KBM-7 (cell line): ENCODE measurements around the gene RNU7-1.

Source experiments
- DNase-seq: peaks from one replicate; pipeline ENCODE4 v3.0.0-alpha.2; 2015
- in situ Hi-C: fragments of 300-500 bp; cut with MboI; formaldehyde crosslinking; loops from 2 replicates; pipeline ENCODE4 v1.14.3; 2020; ENCODE audit warnings: low sequenced_read_pairs, low pct_unique_long_range_greater_than_20kb, mixed read lengths

The RNU7-1 gene

DNA sequence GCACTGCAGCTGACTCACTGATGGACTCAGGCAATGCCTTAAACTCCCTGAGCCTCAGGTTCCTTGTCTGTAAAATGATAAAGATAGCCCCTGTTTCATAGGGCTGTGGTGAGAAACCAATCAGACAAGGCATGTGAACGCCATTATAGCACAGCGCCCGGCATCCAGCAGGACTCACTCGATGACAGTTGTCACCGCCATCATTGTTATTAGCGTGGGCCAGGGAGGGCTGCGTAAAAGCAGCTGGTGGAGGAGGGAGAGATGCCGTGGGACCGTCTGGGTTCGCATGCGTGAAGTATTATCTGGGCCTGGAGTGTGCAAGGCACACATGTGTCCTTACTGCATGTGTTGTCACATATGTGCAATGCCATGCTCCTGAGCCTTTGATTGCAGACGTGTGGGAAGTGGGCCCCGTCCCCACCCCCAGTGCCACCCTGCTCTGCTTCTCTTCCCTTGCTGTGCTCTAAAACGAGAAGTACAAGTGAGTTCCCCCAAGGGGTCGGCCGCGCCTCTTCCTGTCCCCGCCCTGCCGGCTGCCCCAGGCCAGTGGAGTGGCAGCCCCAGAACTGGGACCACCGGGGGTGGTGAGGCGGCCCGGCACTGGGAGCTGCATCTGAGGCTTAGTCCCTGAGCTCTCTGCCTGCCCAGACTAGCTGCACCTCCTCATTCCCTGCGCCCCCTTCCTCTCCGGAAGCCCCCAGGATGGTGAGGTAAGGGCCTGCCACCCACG is 7.4 kb downstream of the RNU7-1 start, which contains the start of gene PTPN6:
PTPN6 (plus strand) TSS at position 546 of the 730 bp plus-strand sequence; CDS start at position 703, 157 bp downstream.
- DNase-seq = peak; percentile 84
- in situ Hi-C loops = no loop called here

DNA sequence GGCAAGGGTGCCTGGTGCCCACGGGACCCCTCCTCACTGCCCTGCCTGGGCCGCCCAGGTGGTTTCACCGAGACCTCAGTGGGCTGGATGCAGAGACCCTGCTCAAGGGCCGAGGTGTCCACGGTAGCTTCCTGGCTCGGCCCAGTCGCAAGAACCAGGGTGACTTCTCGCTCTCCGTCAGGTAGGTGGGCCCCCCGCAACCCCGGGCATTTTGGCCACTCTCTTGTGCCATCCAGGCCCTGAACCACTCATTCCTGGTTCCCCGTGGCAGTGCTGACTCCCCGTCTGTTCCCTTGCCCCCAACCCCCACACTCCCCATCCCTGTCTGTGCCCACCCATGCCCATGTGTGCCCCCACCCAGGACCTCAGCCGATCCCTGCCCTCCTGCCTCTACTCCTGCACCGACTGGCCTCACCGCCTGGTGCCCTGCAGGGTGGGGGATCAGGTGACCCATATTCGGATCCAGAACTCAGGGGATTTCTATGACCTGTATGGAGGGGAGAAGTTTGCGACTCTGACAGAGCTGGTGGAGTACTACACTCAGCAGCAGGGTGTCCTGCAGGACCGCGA is 8.0 kb downstream of the RNU7-1 start:
- in situ Hi-C loops = no loop called here
- no peak for DNase-seq

DNA sequence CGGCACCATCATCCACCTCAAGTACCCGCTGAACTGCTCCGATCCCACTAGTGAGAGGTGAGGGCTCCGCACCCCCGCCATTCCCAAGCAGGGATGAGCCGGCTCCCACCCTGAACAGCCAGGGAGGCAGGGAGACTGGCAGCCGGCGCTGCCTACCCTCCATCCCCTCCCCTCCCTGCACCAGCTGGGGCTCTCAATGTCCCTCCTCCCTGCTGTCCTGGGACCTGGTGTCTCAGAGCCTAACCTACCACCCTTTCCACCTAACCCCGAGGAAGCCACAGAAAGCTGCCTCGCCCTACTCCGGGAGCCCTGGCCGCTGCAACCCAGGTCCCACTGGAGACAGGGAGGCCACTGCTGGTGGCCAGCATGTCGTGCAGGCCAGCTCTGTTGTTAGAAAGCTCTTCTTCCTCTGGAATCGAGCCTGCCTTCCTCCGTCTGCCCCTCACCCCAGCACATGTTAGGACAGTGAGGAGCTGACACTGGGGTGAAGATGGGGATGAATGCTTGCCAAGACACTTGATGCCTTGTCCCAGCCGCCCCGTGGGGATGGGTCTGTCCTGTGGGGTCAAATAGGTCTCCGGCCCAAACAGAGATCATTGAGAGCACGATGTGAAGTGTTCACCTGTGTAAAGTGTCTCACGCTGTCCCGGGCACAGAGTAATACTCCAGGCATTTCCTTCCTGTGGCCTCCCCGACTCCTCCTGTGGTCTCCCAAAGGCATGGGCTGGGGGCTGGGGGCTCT is 8.7 kb downstream of the RNU7-1 start:
- in situ Hi-C loops = no loop called here
- DNase-seq = no peak

DNA sequence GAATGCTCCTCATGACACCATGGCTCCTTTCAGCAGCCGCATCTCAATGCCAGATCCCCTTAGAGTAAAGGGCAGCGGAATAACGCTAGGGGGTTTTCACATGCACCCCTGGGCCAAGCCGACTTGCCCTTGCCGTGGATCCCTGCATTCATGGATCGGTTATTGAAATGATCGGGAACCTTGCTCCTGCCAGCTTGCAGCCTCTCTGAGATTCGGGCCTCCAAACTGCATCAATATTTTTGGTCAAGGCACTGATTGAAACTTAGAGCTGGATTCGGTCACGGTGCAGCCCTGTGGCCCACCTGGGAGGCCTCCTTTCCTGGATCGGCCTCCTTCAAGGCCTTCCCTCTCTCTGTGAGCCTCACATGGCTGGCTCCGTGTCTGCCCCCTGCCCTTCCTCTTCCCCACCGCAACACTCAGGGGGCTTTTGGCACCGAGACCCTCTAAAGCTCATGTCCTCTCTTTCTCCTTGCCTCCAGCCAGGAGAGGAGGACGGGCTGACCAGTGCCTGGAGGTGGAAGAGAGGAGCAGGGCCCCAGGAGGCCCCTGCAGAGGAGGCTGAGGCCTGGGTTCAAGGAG is 9.3 kb downstream of the RNU7-1 start:
- no peak for DNase-seq
- in situ Hi-C loops = no loop called here

DNA sequence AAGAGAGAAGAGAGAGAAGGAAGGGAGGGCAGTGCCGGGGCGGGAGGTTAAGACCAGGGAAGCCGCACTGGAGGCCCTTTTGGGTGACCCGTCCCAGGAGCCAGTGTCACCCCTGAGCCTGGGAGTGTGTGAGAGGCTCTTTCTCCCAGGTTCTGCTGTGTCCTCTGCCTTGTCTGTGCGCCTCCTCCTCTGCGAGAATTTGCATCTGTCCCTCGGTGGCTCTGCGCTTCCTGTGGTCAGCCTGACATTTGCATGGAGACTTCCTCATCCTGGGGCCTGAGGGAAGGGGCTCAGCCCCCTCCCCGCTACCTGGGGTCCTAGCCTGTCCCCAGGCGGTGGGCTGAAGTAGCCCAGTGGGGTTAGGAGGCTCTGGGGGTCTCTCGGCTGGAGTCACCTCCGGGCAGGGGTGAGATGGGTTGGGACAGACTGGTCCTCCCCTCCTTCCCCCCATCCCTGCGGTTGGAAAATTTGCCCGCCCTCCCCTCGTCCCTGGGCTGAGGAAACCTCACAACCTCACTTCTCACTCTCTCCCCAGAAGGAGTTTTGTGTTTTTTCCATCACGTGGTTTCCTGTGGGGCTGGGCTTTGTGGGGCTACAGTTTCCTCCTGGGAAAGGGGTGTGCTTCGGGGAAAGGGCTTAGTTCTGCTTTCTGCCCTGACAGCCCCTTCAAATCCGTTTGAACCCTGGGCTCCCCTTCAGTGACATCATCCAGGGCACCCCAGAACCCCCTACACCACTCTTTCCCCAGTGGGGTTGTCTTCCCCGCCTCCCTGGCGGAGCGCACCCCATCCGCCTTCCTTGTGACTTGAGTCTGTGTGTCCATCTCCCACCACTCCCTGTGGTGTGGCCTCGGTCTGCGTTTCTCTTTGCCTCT is 10.1 kb downstream of the RNU7-1 start:
- peak; percentile 98 for DNase-seq
- in situ Hi-C loops = no loop called here

DNA sequence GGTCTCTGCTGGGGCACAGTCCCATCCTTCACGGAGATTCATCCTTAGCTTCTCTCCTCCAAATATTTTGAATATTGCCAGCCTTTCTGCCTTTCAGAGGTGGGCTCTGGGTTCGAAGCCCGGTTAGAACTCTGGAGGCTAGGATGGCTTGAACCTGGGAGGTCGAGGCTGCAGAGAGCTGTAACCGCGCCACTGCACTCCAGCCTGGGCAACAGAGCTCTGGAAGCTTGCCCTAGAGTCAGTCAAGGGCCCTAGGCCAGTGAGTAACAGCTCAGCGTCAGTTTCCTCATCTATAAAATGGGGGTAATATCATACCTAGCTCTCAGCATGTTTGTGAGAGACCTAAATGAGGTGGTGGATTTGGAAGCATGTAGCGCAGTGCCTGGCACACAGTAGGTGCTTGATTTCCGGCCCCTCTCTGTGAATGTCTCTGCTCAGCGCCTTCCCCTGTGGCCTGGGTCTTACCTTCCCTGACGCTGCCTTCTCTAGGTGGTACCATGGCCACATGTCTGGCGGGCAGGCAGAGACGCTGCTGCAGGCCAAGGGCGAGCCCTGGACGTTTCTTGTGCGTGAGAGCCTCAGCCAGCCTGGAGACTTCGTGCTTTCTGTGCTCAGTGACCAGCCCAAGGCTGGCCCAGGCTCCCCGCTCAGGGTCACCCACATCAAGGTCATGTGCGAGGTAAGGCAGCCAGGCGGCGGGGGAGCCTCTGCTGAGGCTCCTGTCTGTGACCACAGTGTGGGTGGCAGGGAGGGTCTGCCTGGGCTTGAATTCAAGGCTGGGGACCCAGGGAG is 10.9 kb downstream of the RNU7-1 start:
- in situ Hi-C loops = no loop called here
- DNase-seq = no peak

DNA sequence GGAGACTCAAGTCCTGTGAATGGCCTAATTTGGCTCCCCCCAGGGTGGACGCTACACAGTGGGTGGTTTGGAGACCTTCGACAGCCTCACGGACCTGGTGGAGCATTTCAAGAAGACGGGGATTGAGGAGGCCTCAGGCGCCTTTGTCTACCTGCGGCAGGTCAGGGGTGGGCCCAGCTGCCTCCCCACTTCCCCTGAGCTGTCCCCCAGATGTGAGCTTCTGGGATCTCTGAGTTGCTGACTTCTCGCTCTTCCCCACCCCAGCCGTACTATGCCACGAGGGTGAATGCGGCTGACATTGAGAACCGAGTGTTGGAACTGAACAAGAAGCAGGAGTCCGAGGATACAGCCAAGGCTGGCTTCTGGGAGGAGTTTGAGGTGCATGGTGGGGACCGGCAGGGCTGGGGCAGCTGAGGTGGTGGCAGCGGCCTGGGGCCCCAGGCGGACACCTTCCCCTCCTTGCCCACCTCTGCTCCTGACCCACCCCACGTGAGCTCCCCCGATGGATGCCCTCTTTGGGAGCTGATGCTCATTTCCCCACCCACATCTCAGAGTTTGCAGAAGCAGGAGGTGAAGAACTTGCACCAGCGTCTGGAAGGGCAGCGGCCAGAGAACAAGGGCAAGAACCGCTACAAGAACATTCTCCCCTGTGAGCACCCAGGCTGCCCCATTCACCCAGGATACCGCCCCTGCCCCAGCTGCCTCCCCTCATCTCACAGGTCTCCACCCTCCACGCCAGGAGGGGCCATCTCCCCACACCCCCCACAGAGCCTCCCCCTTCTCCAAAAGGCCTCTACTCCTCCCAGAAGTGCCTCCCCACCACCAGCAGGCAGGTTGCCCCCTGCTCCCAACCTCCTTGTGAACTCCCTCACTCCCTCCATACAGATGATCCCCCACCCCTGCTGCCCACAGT is 11.7 kb downstream of the RNU7-1 start:
- no peak for DNase-seq
- in situ Hi-C loops = no loop called here

DNA sequence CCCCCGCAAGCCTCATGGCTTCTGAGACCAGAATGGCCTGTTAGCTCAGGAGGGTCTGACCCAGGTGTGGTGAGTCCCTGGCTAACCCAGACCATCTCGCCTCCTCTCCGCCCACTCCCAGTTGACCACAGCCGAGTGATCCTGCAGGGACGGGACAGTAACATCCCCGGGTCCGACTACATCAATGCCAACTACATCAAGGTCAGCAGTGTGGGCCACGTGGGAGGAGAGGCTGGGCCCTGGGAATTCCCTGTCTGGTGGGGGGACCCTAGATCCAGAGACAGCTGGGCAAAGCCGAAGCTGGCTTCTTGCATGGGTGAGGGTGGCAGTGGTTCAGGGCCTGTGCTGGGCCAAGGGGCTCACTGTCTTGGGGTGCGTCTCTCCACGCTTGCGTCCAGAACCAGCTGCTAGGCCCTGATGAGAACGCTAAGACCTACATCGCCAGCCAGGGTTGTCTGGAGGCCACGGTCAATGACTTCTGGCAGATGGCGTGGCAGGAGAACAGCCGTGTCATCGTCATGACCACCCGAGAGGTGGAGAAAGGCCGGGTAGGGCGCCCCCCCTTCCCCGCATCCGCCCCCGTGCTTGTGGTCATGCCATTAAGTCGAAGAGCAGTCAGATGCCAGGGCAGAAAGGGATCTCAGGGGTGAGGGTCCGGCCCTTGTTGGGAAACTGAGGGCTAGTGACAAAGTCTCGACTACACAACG is 12.6 kb downstream of the RNU7-1 start:
- no peak for DNase-seq
- in situ Hi-C loops = no loop called here

DNA sequence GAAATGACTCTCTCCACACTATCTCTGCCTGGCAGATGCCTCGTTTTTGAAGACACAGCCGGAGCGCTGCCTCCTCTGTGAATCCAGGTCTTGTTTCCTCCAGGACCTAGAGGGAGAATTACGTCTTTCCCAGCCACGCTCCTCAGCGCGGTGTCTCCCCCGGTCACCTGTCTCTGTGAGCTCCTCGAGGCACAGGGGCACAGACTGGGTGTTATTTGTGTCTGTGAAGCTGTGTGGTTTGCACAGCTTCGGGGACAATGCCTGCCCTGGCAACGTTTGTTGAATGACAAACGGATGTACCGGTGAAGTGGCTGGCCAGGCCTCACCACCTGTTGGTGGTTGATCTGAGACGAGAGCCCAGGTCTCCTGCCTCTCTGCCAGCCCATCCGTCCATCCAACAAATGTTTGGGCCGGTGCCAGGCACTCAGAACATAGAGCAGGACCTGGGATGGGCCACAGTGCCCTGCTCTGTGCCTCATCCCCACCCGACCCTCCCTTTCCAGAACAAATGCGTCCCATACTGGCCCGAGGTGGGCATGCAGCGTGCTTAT is 13.6 kb downstream of the RNU7-1 start:
- no peak for DNase-seq
- in situ Hi-C loops = no loop called here

DNA sequence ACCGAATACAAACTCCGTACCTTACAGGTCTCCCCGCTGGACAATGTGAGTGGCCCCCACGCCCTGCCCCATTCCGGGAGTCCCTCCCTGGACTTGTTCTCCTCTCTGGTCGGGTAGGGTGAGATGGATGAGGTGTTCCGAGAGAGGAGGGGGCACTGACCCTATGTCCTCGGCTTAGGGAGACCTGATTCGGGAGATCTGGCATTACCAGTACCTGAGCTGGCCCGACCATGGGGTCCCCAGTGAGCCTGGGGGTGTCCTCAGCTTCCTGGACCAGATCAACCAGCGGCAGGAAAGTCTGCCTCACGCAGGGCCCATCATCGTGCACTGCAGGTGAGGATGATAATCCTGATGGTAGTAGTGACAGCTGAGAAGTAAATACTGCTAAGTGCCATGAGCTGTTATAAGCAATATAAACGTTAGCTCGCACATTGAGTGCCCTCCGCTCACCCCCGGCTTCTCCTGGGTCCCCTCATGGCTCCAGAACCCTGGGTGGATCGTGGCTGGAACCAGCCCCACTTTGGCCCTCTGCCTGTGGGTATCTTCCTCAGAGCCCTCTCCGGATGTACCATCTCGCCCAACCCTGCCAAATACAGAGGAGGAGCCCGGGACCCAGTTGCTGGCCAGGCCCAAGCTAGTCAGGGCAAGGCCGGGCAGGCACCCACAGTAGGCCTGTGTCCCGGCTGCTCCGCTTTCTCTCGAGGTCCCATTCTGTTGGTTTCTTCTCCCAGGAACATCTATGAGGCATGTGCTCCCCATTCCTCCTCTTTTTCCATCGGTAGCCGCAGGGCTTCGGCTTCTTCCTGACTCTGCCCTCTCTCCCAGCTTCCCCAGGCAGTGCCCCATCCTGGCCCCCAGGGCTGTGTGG is 14.4 kb downstream of the RNU7-1 start:
- DNase-seq = no peak
- in situ Hi-C loops = no loop called here

DNA sequence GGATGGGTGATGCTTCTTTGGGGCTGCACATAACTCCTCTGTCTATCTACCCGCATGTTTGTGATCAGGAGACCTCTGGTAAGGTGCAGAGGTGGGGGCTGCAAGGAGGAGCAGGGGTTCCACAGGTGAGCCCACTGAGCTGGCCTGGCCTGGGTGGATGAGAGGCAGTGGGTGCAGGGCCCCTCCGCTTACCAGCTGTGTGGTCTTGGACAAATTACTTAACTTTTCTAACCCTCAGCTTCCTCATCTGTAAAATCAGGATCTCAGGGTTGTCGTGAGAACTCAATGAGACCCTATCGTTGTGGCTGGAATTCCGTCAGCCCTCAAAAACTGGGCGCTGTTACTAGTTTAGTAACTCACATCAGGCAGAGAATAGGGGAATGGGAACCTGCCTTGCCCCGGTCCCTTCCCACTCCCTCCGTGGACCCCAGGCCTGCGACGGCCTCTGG is 15.0 kb downstream of the RNU7-1 start:
- in situ Hi-C loops = no loop called here
- no peak for DNase-seq

DNA sequence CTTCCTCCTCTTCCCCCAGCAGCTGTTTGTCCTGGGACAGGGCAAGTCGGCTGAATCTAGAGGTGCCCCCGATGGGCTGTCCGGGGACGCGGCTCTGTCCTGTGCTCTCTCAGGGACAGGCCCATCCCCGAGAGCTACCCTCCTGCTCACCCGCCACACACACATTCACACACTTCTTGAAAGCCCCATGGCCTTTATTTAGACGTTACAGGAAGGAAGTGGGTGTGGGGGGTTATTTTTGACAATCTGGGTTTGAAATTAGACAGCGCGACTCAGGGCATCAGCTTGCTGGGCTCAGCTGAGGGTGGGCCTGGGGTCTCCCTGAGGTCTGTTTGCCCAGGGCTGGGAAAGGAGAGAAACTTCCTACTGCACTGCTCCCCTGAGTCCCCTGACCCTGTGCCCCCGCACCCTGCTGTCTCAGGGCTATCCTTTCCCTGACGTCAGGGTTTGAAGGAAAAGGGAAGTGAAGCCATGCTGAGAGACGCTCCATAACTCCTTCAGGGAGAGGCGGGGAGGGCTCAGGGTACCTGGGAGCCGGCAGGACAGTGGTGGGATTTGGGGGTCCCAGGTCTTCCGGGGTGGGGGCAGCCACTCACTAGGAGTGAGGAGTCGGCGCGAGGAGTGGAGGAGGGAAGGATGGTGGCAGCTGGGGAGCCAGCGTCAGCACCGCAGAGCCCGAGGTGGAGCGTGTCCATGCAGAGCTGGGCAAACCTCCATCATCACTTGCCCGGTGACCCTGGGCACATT is 15.6 kb downstream of the RNU7-1 start:
- in situ Hi-C loops = no loop called here
- peak; percentile 93 for DNase-seq

DNA sequence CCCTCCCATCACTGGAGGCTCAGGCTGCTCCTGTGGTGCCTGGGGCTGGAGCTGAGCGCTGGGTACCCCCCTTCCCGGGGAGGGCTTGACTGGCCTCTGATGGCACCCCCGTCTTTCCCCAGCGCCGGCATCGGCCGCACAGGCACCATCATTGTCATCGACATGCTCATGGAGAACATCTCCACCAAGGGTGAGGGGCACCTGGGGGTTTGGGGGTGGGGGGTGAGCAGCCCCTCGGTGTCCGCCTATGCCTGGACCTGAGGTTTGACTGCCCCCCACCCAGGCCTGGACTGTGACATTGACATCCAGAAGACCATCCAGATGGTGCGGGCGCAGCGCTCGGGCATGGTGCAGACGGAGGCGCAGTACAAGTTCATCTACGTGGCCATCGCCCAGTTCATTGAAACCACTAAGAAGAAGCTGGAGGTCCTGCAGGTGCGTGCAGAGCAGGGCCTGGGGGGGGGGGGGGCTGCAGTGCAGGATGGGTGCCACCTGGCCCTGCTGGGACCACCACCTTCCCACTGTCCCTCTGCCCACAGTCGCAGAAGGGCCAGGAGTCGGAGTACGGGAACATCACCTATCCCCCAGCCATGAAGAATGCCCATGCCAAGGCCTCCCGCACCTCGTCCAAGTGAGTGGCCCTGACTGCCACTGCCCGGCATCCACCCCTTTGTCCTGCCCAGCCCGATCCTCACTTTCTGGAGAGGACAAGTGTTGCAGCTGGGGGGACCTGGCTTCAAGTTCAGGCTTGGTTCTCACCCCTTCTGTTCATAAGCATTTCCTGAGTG is 16.4 kb downstream of the RNU7-1 start:
- no peak for DNase-seq
- in situ Hi-C loops = no loop called here

DNA sequence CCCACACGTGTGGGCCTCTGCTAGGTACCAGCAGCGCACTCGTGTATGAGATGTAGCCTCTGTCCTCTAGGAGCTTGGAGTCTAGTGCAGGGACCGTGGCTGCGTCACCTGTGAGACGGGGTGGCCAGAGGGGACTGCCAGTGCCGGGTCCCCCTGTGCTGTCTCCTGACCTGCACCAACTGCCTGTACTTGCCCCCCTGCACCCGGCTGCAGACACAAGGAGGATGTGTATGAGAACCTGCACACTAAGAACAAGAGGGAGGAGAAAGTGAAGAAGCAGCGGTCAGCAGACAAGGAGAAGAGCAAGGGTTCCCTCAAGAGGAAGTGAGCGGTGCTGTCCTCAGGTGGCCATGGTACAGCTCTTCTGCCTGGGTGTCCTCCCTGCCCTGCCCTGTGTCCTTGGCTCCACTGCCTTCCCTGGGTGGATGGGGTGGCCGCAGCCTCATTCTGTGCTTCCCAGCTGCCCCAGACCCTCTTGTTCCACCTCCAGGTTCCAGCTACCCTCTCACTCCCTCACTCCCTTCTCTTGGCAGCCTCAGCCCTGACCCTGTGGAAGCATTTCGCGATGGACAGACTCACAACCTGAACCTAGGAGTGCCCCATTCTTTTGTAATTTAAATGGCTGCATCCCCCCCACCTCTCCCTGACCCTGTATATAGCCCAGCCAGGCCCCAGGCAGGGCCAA is 17.1 kb downstream of the RNU7-1 start:
- peak; percentile 66 for DNase-seq
- in situ Hi-C loops = no loop called here
